NCI-H2029 (cell line): ENCODE results near the gene XXYLT1.

Experiments used
- DNase-seq: peaks from one replicate; lab custom pipeline; 2025; lab: John Stamatoyannopoulos, UW

Gene XXYLT1

GRCh38 chr3:195266428-195266827 lies 4.5 kb downstream of the XXYLT1 start:
- DNase-seq: no peak

- no peak for DNase-seq
Observed at GRCh38 chr3:195265363-195265976, 5.5 kb downstream of the XXYLT1 start.

DNA sequence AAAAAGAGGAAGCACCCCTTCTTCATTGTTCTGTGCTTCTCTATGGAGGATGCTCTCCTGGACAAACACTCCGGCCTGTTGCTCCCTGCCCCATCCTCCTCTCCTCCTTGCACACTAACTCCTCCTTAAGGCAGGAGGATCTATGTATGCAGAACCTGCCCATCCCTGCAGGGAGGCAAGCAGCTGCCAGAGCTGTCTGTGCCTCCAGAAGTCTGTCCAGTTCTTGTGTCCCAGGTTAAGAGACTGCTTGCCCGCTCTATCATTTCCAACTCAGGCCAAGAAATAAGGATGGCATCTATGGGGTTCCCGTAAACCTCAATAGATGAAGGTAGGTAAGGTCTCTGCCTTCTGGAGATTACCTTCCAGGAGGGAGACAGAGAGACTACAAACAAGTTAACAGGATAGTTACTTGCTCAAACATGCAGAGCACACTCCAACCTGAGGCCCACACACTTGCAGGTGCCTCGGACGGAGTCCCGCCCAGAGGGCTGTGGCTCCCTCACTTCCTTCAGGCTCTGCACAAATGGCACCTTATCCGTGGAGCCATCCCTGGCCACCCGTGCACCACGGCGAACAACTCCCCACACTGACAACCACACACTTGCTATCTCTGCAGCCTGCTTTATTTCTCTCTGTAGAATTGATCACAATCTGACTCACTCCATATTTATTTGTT lies 6.9 kb downstream of the XXYLT1 start:
- DNase-seq: no peak

GRCh38 chr3:195263193-195263924 lies 7.6 kb downstream of the XXYLT1 start:
- DNase-seq: no peak

DNA sequence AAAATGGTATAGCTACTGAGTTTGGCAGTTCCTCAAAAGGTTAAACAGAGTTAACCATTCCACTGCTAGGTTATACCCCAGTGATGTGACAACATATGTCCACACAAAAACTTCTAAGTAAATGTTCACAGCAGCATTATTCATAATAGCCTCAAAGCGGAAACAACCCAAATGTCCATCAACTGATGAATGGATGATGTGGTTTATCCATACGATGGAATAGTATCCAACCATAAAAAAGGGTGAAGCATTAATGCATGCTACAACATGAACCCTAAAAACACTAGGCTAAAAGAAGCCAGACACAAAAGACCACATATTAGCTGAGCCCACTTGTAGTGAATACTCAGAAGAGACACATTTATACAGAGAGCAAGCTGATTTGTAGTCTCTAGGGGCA lies 9.0 kb downstream of the XXYLT1 start:
- DNase-seq: no peak

DNA sequence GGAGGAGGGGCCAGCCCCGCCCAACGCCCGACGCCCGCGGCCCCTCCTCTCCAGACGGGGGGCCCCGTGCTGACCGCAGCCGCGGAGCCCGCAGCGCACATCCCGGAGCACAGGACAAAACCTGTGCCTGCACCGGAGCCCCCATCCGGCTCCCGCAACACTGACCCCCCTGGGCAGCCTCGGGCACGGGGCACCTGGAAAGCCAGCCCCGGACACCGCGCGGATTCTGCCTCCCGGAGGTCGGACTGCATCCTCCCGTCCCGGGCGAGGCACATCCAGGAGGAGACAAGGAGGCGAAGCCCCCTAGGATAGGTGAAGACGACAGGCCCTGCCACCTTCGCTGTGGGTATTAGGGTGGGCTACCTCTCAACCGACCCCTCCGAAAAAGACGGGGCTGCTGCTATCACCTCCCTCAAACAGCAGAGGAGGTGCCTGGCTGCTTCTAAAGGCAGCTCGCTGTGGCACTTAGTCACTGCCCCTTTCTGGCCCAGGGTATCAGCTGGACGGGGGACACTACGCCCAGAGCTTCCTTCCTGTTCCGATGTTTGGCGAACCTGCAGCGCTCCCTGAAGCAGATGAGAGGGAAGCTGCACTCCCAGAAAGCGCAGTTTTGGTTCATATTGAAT lies 10.6 kb downstream of the XXYLT1 start:
- peak; percentile 28 for DNase-seq

- peak; percentile 85 for DNase-seq
Observed at GRCh38 chr3:195259475-195260279, 11.3 kb downstream of the XXYLT1 start.

GRCh38 chr3:195259154-195259474 lies 11.8 kb downstream of the XXYLT1 start:
- no peak for DNase-seq

- DNase-seq: no peak
Observed at GRCh38 chr3:195258449-195259153, 12.4 kb downstream of the XXYLT1 start.

- no peak for DNase-seq
Observed at GRCh38 chr3:195257454-195258448, 13.2 kb downstream of the XXYLT1 start.

DNA sequence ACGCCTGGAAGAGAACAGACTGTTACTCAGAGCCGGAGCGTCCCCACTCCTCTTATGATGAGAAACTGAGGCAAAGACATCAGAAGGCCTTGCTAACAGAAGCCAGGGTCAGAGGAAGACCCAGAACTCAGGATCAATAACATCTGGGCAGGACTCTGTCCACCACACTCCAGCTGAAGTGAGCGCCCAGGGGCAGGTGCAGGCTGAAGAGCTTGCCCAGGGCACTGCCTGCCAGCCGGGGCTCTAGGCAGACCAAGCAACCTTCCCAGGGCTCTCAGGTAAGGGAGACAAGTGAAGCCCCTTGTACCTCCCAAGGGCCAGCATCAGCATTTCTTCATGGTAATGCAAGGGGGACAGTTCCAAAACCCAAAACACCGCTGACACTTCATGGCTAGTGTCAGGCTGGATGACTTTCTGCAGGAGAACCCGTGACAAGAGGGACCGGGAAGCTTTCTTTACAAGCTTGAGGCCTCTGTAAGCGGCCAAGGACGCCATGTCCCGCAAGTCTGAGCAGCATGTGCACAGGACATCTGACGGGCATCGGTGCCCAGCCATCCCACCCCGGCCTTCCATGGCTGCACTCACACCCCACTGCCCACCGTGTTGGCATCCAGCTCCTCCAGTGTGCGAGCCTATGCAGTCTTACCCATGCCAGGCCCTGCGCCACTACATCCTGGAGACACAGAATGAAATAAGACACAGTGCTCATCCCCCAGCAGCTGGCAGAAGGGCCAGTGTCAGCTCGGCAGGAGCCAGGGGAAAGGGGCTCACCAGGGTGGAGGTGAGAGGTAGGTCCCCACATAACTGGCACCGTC lies 14.1 kb downstream of the XXYLT1 start:
- DNase-seq: no peak

GRCh38 chr3:195255571-195256501 lies 15.1 kb downstream of the XXYLT1 start:
- no peak for DNase-seq

DNA sequence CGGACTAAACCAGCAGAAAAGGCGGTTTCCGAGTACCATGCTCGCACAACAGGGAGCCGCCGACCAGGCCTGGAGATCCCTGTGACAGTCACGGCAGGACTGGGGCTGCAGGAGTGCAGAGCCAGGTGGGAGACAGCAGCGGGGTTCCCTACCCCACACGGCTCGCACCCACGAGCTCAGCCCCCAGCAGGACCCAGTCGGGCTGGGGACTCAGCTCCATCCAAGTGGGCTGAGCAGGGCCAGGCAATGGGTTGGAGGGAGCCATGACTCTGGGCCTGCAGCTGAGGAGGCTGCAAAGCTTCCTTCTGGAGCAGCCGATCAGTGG lies 15.8 kb downstream of the XXYLT1 start:
- DNase-seq: no peak

DNA sequence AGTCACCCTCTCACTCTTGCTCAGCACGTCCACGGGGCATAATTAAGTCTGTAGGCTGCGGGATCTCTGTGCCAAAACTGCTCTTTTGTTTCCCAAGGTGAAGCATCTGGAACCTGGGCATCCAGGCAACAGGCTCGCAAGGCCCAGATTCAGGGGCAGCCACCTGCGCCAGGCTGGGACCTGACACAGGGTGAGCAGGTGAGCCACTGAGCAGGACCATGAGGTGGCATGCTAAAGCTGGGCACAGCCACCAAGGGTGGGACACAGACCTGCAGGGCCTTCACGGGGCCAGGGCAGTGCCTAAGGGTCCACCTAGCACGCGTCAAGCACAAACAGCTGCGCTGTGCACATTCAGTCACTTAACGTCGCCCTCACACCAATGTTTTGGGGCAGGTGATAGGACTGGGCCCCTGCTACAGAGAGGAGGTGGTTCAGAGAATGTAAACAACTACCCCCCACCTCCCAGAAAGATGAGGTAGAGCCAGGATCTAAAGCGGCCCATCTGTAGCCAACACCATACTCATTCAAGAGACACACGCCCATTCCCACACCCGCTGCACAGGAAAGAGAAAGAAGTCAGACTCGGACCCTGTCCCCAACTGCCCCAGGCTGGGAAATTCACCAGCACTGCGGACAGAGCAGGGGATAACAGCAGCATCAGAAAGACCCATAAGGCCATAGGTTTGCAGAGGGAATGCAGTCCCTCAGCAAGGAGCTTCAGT lies 16.3 kb downstream of the XXYLT1 start:
- DNase-seq: no peak

DNA sequence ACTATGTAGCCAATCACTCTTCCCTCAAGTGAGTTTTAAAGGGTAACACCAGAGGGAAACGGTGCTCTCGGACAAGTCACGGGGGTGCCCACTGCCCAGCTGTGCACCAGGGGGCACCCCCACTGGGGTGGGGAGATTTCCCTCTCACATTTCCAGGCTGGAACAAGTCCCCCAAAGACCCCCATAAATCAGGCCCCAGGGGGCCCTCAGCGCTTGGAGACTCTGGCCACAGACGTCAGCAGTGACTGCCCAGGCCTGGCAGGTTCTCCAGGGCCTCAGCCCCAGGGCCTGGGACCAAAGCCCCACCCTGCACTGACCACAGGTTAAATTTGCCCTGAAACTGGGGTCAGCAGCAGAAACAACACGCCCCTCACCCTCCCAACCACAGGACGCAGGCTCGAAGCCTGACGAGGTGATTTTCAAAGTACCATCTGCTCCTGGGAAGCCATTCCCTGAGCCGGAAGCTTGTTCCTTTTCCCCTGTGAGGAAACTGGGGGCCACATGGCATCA lies 17.0 kb downstream of the XXYLT1 start:
- DNase-seq: no peak

DNA sequence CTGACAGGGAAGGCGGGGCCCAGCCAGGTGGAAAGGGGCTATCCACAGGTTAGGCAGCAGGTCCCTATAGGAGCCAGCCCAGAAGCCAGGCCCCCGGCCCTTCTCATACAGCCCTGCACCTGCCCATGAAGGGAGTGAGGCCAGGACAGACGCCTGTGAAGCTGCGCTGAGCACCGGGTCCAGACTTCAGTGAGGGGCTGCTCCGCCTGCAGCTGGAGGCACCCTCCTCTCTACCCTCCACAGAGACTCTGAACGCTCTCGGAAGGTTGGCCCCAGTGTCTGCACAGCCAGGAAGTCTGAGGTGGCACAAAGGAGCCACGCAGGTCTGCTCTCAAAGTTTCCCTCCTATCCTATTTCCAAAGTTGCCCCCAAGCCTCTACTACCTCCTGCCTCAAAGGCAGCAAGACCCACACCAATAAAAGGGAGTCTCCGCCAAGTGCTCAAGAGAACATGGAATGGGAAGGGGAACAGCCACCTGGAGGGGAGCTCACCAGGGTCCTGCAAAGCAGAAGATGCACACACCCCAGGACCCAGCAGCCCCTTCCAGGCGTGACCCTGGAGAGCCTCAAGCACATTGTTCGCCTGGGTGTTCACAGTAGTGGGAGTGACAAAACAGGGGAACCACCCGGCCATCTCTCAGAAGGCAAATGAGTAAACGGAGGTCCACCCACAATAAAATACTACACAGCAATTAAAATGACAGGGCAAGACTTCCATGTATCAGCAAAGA lies 19.5 kb downstream of the XXYLT1 start:
- DNase-seq: no peak
